Daoy (cell line): ENCODE results near the gene MLLT10. TPM values are rescaled to one million over a fixed set of nuclear protein-coding genes. Genes with fewer than 3 reads are reported as not detected.

Experiments
- DNase-seq: peaks from one replicate; pipeline ENCODE4 v3.0.0-alpha.2; 2015; ENCODE audit warnings: low read depth
- total RNA-seq: library from RNA; depleted of rRNA; stranded (reverse); fragments of >200 nt; shearing (Covaris generic); gene quantifications from 2 replicates; pipeline ENCODE4 v1.2.3, GENCODE V29; 2014

Gene MLLT10
- total RNA-seq, 1 experiment from 2014 or later, result 9.0 TPM

DNA sequence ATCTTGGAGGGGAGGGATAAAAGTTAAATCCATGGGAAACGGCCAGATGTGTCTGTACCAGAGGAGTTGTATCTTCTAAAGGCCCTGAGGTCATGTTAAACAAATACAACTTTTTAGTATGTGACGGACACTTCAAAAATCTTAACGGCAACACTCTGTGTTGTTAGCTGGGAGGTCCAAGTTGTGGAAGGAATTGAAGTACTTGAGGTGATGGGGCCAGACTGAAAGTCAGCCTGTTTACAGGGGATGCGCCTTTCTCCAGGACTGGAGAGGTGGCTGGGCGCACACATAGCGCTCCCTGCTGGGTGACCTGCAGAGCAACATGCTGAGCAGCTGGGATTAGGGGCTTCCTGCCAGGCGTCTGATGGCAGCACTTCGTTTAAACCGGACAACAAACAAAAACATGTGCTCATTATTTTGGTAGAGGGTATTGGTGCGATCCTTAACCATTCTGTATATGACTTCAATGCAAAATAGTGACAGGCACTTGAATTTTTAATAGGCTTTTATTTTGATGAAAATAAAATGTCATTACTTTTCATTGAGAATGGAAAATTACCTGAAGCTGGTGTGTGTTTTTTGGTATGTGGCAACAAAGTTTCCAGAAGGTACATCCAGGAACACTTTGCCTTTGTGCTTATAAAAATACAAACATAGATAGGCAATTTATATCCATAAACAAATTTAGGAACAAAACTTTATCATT, 198.2 kb downstream of the MLLT10 start:
- peak; percentile 68 for DNase-seq

DNA sequence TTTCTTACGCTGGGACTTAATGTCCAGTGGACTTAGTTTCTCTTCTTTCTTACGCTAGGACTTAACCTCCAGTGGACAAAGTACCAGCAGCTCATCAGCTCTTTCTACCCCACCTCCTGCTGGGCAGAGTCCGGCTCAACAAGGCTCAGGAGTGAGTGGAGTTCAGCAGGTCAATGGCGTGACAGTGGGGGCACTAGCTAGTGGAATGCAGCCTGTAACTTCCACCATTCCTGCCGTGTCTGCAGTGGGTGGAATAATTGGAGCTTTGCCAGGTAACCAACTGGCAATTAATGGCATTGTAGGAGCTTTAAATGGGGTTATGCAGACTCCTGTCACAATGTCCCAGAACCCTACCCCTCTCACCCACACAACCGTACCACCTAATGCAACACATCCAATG, 199.7 kb downstream of the MLLT10 start:
- DNase-seq, result no peak

DNA sequence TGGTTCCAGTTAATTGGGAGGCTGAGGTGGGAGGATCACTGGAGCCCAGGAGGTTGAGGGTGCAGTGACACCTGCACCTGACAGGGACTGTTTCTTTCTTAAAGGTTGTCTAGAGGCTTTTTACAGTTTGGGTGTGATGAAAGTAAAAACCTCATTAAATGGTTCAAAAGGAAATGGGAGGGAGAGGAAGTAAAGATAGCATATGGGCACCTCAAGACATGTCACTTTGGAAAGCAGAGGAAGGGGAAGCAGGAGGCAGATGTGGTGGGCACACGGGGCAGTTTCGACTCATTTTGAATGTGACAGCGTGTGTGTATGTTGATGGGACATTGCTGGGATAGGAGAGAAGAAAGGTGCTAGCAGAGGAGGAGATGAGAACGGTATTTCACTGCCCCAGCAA, 203.1 kb downstream of the MLLT10 start:
- DNase-seq, result no peak

DNA sequence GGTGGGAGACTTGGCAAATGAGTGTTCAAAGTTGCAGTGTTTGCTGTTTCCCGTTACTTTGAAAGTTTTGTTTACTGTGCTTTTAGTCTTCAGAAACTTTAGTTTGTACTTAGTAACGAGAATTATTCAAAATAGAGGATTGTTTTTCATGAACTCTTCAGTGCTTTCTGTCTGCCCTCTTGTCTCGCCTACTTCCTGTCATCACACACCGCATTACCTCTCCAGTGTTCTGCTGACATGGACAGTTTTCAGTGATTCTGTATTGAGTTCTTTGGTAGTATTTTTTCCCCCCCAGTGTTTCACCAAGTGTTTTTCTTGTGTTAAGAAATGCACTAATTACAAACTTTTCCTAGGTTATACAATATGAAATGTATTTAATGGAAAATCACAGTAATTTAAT, 207.0 kb downstream of the MLLT10 start:
- no peak for DNase-seq

DNA sequence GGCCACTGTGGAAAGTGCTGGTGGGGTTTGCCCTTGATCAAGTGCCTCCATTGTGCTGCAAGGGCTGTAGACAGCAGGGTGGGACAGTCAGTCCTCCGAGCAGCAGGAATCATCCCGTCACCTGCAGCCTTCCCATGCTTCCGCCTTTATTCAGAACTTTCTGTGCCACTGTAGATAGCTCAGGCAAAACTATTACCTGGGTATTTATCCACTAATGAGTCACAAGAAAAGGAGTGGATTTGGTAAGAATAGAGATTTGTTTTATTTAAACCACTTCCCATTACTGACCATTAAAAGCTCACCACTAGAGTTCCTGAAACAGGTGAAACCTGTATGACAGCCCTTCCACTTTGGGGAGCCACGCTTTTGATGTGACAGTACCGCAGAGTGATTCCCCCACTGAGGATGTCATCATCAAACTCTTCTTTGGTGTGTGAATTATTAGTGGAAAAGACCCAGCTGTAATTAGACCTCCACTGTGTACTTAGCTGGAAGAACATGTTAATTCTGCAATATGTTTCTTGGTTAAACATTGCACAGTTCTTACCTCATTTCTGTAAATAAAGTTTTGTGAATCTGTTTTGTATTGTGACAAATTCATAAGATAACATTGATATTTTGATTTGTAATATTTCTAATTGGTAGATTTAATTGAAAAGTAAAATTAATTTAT, 208.8 kb downstream of the MLLT10 start:
- DNase-seq, result no peak

DNA sequence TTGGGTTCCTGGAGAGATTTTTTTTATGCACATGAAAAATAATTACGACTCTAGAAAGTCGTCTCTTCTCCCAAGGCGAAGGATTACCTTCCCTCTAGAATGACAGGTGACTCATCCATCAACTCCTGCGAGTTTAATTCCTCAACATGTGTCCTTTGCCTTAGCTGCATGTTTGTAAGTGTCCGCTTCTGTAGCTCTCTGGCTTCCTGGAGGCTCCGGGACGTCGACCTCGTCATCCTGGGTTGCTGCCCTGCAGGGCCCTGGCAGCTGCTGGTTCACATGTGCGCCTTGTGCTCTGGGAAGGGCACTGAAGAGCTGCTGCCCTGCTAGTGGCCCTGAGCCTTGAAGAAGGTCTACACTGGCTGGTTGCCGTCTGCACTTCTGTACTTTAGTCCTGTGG, 210.2 kb downstream of the MLLT10 start:
- DNase-seq, result no peak

DNA sequence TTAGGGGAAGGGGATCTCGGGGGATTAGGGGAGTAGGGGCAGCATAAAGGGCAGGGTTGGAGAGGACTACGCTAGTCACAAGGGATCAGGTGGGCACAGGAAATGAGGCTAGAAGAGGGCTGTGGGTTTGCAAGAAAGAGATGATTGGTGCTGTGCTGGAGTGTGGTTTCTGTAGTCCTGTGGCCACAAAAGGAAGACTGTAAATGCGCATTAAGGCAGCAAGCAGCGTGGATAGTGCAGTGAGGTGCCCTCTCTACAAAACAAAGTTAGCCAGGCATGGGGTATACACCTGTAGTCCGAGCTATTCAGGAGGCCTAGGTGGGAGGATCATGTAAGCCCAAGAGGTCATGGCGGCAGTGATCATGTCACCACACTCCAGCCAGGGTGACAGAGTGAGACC, 212.1 kb downstream of the MLLT10 start:
- no peak for DNase-seq

DNA sequence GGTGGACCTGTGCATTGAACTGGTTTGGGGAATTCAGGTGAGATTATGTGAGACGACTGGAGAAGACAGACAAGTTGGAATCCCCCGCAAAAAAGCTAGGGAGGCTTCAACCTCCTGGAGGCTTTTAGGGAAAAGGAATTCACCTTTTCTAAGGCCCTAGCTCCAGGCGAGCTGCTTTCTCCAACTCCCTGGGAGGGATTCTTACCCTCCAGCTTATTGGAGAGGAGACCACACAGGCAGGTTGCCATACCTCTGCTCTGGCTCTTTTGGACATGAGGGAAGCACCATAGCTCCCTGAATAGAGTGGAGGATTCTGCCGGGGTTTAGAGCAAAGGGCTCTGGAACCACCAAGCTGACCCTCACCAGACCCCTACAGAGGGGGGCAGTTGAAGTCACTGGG, 213.8 kb downstream of the MLLT10 start:
- DNase-seq, result no peak

DNA sequence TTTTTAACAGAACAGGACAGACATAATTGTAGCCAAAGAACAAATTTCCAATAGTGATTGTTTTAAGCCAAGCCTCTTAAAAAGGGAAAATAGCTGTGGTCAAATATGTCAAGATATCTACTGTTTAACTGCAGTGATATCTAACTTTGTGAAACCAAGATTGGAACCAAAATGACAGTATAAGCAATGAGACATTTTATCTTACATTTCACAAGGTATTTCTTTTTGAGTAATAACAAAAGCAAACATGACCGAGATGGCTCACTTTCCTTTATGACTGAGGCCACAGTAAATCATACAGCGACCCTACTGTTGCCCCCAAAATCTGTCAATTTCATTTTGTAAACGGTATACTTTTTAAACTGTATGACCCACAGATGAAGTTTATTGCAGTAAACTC, 215.8 kb downstream of the MLLT10 start:
- no peak for DNase-seq

DNA sequence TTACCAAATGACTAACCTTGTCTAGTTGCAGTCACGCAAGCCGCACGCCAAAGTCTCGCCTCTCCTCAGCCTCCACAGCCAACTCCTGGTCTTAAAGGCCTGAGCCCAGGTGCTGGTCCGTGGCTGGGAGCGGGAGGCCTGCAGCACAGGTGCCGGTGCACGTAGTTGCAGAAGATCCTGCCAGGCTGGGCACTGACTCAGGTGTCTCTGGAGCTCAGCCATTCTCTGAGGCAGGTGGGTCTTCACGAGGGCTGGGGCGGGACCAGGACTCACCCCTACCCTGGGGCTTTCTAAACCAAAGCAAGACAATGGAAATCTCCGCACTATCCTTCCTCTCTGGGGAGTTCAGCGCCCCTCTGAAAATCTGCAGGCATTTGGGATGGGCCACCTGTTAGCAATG, 216.4 kb downstream of the MLLT10 start:
- no peak for DNase-seq

DNA sequence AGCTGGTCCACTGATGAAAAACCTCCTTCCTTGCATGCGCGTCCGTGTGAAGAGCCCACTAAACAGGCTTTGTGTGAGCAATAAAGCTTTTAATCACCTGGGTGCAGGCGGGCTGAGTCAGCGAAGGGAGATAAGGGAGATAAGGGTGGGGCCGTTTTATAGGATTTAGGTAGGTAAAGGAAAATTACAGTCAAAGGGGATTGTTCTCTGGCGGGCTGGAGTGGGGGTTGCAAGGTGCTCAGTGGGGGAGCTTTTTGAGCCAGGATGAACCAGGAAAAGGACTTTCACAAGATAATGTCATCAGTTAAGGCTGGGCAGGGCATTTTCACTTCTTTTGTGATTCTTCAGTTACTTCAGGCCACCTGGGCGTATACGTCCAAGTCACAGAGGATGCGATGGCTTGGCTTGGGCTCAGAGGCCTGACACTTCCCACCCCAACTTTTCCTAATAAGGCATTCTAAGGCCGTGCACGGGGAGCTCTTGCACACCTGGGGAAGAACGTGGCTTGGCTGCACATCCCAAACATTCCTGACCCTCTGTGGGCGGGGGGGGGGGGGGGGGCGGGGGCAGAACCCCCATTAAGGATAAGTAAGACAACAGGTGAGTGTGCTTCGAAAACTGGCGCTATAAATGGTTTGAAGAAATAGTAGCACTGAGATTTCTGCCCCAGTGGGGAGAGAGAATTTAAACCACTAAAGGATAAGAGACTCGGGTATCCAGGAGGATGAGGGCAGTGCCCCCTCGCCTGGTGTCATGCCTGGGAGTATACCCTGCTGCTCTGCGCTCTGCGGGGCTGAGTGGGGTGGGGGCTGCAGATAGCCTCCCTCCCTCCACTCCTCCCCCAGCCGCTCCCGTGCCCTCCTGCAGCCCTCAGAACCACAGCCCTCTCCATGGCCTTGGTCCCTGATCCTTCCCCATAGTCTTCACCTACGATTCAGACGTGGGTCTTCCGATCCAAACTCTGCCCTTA, 217.6 kb downstream of the MLLT10 start:
- DNase-seq, result no peak

DNA sequence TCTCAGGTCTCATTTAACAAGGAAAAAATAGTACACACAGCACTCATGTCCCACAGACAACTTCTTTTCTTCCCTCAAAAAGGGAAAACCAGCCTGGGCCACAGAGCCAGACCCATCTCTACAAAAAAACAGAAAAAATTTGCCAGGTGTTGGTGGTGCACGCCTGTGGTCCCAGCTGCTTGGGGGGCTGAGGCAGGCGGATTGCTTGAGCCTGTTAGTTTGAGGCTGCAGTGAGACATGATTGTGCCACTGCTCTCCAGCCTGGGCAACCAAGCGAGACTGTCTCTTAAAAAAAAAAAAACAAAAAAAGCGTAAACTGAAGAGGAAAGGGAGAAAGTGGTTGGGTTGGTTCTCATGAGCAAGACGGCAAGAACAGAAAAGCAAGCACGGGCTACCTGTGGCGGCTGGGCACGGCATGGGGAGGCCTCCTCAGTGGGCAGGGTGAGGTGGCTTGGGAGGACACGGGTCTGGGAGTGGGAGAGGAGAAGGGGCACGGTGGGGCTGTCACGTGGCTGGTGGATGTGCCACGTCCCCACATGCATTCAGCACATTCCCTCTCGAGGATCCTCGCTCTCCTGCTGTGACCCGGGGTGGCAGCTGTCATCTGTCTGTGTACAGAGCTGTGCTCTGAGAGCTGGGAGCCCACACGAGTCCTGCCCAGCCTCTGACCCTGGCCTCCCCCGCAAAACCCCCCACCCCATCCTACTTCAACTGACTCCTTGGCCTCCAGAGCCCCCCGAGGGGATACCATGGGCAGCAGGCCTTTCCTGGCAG, 219.7 kb downstream of the MLLT10 start:
- DNase-seq, result no peak

DNA sequence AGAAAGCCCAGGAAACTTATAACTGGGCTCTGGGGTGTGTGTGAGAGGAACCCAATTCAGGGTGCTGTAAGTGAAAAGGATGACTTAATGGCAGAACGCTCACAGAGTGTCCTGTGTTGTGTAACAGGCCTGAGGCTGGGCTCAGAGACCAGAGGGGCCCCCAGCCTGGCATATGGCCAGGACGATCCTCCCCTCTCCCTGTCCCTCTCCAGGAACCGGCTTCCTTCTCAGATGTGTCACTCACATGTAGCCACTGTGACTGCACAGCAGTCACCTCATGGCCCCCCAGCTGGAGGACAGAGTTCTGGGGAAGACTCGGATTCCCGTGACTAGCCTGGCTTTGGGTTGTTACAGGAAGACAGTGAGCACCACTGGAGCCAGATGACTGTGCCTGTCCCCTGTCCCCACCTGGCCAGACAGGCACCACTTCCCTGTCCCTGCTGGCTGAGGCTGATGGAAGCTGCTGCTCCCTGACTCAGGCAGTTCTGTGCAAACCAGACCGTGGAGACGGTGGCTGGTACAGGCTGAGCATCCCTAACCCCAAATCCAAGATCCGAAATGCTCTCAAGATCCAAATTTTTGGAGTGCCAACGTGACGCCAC, 220.5 kb downstream of the MLLT10 start:
- DNase-seq, result no peak

DNA sequence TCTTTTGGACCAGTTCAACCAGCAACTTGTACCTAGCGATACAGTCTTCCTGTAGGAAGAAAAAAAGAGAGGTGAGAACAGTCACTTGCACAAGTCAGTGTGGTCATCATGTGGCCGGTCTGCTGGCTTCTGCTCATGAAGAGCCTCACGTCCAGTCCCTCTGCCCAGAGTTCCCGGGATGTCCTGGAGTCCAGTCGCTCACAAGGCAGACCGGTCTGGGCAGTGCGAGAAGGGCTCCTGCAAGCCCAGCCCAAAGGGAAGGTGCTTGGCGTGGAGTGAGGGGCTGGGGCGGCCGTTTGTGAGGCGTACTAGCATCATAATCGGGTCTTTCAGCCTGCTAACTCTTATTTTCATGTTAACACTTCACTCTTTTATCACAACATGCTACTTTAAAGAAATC, 222.7 kb downstream of the MLLT10 start:
- DNase-seq, result no peak

DNA sequence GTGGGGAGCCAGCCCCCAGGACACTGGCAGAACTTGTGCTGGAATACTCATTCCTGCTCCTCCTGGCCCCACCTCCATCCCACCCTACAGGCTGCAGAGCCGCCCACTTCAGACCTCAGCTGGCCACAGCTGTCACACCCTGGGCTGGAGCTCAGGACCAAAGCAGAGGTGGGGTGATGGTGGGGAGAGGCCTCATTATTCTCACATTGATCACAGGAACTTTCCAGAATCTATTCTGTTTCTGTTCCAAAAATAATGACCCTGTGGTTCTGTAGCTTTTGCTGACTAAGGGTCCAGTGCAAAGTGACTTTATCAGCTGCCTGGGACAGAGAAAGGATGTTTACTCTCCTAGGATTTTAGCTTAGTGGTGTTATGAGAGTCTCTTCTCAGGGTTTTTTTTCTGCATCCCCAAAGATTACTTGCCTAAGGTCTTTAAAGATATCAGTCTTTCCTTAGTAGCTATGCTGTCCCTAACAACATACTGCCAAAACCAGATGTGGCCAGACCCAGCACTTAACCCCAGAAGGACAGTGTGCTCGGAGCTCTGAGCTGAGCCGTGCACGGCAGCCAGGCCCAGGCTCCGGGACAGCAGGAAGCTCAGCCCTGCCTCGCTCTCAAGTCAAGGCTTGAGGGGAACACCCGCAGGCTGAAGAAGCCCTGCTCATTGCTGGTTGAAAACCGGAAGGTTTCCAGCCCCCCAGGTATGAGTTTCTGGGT, 223.3 kb downstream of the MLLT10 start:
- no peak for DNase-seq

DNA sequence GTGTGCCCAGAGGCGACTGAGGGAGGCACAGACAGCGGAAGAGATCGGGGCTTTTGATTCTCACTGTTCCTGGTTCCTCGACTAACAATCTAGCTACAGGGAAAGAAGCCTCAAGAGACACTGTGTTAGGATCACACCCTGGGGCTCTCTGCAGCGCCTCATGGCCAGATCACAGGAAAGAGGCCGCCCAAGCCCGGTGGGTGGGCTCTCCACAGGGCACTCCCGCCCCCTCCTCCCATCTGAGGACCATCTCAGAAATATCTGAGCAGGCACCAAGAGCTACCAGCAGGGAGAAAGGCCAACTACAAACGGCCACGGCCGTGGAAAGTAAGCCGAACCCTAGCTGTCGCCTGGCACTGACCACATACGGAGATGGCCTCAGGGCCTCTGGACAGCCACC, 224.2 kb downstream of the MLLT10 start:
- DNase-seq, result no peak

DNA sequence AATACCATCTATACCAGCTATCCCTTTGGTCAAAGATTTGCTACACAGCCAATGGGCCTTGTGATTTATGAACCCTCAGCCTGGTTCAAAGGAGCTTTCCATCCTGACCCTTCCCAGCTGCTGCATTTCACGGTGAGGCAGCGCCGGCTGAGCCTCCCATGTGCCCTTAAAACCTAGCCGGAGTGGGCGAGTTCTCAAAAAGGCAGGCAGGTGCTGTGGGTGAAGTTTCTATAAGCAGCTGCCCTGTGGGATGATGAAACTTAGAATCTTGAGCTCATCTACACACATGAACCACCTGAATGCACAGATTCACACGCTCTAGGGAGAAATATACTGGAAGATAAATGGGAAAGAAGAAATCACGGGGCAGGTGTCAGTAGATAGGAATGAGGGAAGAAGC, 224.7 kb downstream of the MLLT10 start:
- DNase-seq, result no peak

DNA sequence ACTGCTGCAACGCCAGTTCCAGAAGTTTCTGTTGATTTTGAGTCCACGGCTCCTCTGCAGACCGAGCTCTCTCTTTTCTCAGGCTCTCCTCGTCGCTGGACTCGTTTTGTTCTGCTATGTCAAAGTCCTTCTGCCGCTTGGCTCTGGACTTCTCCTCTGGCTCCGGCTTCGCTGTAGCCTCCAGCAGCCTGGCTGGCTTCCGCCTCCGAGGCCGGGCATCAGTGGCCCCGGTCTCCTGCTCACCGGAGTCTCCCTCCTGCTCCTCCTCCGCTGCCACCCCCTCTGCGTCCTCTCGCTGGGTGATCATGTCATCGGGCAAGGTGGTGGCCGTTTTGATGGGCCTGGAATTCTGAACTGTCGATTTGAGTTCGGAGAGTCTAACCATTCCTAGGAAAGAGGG, 225.2 kb downstream of the MLLT10 start:
- DNase-seq, result no peak

DNA sequence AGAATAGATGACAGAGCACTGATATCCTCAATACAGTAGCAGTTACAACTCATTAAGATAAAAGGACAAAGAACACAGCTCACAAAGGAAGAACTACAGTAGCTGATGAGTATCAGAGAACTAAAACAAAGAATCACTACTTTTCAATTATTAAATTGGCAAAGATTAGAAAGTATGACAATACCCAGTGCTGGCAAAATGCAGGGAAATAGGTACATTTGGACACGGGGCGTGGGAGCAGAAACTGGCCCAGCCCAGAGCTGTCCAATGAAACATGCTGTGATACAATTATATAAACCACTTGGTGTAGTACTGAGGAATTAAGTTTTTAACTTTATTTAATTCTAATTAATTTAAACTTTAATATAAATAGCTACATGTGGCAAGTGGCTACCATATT, 226.3 kb downstream of the MLLT10 start:
- DNase-seq, result no peak

DNA sequence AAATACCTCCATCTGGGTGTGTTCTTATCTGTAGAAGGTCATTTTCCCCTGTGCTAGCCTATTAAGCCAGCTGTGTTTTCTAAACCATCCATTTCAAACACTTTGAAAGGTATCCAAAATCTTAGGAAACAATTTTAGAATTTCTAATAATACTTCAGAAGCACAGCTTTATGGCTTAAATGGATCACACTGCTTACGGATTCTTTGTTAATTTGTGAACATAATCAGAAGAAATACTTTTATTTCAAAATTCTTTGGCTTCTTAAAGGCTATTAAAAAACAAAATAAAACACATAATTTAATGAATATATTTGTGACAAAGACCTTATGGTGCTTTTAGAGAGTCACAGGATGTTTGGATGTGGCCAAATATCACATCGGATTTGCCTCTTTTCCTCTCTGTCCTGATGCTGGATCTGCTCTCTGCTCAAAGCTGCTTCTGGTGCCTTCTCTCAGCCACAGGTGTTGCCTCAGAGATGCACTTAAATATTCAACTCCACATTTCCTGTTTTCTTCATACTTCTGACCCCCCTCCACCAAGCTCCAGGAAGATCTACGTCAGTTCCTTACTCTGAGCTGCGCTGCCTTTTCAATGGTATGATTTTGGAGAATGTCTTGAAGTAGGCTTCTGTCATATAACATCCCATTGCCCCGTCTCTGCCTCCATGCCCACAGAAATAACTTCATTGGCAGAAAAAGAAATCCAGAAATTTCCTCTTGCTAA, 230.6 kb downstream of the MLLT10 start:
- DNase-seq, result no peak
